C1 segment of cervical spinal cord (tissue), 14 donors: Measurements from ENCODE around the gene OR10T2.
"Not testable (repeated sequence)": the region's sequence is repeated elsewhere in the genome, so short reads cannot be mapped to it uniquely, and the experiment has no call there.

Experiments
- DNase-seq, 14 donors: peaks; one replicate each; lab custom pipeline; 2025; lab: John Stamatoyannopoulos, UW

Gene OR10T2

GRCh38 chr1:158398818-158399514, at the start of gene OR10T2:
TSS of gene OR10T2 (minus strand) at chr1:158399466. CDS start at chr1:158399466, 0 bp downstream.
- no peak for DNase-seq

GRCh38 chr1:158445376-158445775, 46.1 kb upstream of the OR10T2 start:
- DNase-seq, result no peak

DNA sequence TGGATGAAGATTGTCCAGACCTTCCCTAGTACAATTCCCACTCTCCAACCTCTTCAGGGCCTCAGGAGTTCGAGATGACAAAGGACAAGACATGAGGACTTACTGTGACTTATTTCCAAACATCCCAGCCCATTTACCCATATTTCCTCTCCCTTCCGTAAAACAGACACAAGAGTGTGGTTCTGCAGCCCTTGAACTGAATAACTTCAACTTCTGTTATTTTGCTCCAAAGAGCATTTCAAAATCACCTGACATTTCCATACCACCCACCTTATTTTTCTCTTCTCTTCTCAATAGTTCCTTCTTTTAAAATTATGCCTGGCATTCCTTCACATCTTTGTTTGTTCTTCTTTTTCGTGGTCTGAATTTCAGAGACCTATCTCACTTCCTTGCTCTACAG, 35.5 kb upstream of the OR10T2 start:
- no peak for DNase-seq

DNA sequence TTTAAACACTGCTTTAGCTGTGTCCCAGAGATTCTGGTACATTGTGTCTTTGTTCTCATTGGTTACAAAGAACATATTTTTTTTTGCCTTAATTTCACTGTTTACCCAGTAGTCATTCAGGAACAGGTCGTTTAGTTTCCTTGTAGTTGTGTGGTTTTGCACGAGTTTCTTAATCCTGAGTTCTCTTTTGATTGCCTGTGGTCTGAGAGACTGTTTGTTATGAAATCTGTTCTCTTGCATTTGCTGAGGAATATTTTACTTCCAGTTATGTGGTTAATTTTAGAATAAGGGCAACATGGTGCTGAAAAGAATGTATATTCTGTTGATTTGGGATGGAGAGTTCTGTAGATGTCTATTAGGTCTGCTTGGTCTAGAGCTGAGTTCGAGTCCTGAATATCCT, 30.9 kb upstream of the OR10T2 start:
- DNase-seq, result not testable (repeated sequence)

- no peak for DNase-seq
Measured at GRCh38 chr1:158426137-158426536, 26.9 kb upstream of the OR10T2 start, which contains the start of gene OR10K2. TSS of gene OR10K2 (minus strand) at chr1:158426237. CDS start at chr1:158420866, 5,371 bp downstream.

GRCh38 chr1:158425027-158425426, 25.8 kb upstream of the OR10T2 start:
- DNase-seq, result no peak

DNA sequence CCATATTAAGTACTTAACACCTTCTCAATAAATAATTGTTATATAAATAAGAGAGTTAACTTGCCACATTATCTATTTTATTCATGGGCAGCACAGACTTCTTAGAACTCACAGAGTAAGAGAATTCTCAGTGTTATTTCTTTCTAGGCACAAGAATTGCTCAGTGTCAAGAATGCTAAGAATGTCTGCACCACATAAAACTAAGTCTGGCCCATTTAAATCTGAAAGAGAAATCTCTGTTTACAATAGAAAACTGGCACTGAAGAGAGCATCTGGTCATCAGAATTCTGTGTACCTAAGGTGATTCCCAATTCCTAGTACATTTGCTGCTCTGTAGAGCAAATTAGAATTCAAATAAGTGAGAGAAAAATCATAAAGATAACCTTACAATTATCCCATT, 22.9 kb upstream of the OR10T2 start:
- no peak for DNase-seq

- DNase-seq, result no peak
Measured at GRCh38 chr1:158417586-158417985, 18.3 kb upstream of the OR10T2 start.

- DNase-seq, result no peak
Measured at GRCh38 chr1:158414651-158415345, 15.5 kb upstream of the OR10T2 start.

- DNase-seq, result no peak
Measured at GRCh38 chr1:158407092-158407491, 7.8 kb upstream of the OR10T2 start.

- no peak for DNase-seq
Measured at GRCh38 chr1:158400871-158401270, 1.6 kb upstream of the OR10T2 start.

DNA sequence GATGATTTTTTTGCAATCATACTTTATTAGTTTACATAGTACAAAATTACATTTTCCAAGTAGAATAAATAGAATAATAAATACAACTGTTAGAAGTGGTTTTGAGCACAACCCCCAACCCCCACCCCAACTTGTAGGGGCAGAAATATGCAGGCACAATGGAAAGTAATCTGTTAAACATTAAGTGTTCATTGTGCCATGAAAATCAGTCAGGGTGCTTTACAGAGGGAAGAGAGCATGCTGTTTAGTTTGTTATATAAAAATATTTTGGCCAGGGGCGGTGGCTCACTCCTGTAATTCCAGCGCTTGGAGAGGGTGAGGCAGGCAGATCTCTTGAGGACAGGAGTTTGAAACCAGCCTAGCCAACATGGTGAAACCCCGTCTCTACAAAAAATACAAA, 2.6 kb downstream of the OR10T2 start:
- no peak for DNase-seq

- DNase-seq, result no peak
Measured at GRCh38 chr1:158393476-158393875, 5.8 kb downstream of the OR10T2 start.

GRCh38 chr1:158391099-158391498, 8.2 kb downstream of the OR10T2 start:
- no peak for DNase-seq

DNA sequence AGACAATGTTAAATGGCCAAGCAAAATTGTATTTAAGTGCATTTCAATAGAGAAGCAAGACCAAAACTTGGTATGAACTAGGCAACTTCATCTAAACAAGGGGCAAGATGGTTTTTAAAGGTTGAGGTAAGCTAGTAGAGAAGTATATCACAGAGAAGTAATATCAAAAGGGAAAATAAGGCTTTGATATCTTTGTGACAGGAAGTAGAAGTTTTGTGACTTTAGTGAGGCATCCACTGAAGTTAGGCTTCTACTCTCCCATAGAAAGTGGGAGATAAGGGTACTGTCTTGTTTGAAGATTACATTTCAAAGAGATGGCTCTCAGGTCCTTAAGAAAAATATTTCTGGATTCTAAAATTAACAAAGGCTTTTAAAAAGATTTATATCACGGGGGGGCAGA, 8.9 kb downstream of the OR10T2 start:
- no peak for DNase-seq

DNA sequence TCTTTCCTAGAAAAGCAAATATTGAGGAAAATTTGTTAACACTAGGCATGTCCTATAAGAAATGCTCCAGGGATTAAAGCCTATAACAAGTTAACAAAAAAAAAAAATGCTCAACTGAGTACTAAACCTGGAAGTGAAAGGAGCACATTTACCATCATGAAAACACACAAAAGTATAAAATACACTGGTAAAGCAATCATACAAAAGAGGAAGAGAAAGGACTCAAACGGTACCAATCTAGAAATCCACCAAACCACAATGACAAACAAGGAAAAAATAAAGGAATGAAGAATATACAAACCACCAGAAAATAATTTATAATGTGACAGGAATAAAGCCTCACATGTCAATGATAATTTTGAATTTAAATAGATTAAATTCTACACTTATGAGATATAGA, 24.4 kb downstream of the OR10T2 start:
- no peak for DNase-seq

- not testable (repeated sequence) for DNase-seq
Measured at GRCh38 chr1:158374101-158374500, 25.2 kb downstream of the OR10T2 start.

DNA sequence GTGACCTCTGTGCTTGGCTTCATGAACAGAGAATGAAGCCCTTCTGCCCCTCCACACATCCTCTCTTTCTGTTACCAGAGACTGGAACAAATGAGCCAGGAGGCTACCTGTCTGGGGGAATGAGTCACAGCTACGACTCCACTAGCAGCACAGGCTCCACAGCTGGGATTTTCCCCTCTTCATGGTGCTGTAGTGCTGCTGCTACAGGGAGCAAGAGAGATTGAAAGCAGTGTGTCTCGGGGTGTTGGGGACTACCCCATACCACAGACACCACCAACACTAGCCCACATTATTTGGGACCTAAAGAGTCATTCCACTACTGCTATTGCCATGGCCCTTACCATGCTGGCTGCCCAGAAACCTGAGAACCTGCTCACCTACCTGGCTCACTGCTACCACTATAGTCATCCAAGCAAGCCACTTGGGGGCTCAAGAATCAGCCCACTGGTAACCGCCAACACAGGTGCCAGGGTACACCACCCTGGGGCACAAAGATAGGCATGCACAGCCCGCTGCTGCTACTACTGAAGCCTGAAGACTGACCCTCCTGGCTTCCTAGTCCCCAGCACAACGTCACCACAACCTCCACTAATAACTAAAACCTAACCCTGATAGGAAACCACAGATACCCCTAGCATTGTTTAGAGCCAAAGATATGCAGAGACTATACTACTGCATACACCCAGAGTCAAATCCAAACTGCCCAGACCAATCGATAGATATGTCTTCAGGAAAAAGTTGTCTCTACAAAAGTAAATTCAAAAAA, 27.9 kb downstream of the OR10T2 start:
- no peak for DNase-seq

- DNase-seq, result no peak
Measured at GRCh38 chr1:158366783-158367182, 32.5 kb downstream of the OR10T2 start.

DNA sequence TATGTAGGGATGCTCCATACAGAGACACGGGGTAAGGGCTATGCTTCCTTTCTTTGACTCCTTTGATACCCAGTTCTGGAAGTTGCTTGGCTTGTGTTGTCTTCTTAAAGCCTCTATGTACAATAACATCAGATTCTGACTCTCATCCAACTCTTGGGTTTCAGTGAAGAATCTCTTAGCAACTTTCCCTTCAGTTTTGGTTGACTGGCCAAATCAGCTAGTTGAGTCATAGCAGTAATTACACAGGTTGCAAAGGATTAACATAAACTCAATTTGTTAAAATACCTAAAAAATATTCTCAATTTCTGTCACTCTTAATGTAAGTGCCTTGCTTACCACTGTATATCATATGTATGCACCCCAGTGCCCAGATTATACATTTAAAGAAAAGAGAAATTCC, 36.3 kb downstream of the OR10T2 start:
- no peak for DNase-seq

DNA sequence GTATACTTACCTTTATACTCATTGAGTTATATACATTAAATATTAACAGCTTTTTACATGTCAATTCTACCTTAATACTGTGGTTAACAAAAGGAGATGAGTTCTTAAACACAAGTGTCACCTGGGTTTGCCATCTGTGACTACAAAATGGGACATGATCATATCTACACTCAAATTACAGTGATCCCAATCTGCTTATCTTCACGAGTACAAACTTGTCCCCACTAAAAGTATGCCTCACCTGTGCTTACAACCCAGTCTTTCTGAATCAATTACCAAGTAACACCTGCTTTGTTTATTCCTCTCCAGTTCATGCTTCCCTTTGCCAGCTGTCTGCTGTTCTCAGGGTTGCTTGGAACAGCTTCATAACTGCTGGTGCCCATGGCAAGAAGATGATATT, 36.8 kb downstream of the OR10T2 start:
- no peak for DNase-seq

GRCh38 chr1:158357441-158357840, 41.8 kb downstream of the OR10T2 start:
- no peak for DNase-seq

- no peak for DNase-seq
Measured at GRCh38 chr1:158356616-158357015, 42.6 kb downstream of the OR10T2 start.
